ENCODE data around the gene RABGAP1.
A peak's percentile ranks its signal among the peaks of the same experiment; 100 is the strongest.
"Not testable (repeated sequence)": the region's sequence is repeated elsewhere in the genome, so short reads cannot be mapped to it uniquely, and the experiment has no call there.

The RABGAP1 gene

GRCh38 chr9:122940749-122941581 lies at the start of gene RABGAP1:
TSS of gene RABGAP1 (plus strand) at chr9:122941020. CDS start at chr9:122957060, 16,040 bp downstream.
- peak; percentile 96 for DNase-seq

GRCh38 chr9:122897969-122898368 lies 42.9 kb upstream of the RABGAP1 start:
- no peak for DNase-seq

- no peak for DNase-seq
These were observed 40.0 kb upstream of the RABGAP1 start for GRCh38 chr9:122900791-122901190.

GRCh38 chr9:122904466-122904822 lies 36.4 kb upstream of the RABGAP1 start:
- DNase-seq: peak; percentile 23

GRCh38 chr9:122904823-122905710 lies 35.8 kb upstream of the RABGAP1 start, which contains the start of gene RC3H2:
TSS of gene RC3H2 (minus strand) at chr9:122905359. CDS start at chr9:122897509, 7,850 bp downstream.
- DNase-seq: peak; percentile 98

GRCh38 chr9:122906122-122906521 lies 34.7 kb upstream of the RABGAP1 start:
- not testable (repeated sequence) for DNase-seq

- DNase-seq: no peak
These were observed 28.2 kb upstream of the RABGAP1 start for GRCh38 chr9:122912671-122912963.

GRCh38 chr9:122912964-122913673 lies 27.7 kb upstream of the RABGAP1 start, which contains the start of gene ZBTB6:
TSS of gene ZBTB6 (minus strand) at chr9:122913323. CDS start at chr9:122912072, 1,251 bp downstream.
- peak; percentile 83 for DNase-seq

- no peak for DNase-seq
These were observed 22.5 kb upstream of the RABGAP1 start for GRCh38 chr9:122918310-122918709.

- no peak for DNase-seq
These were observed 18.1 kb upstream of the RABGAP1 start for GRCh38 chr9:122922713-122923112.

GRCh38 chr9:122923947-122924346 lies 16.9 kb upstream of the RABGAP1 start:
- no peak for DNase-seq

- no peak for DNase-seq
These were observed 10.9 kb upstream of the RABGAP1 start for GRCh38 chr9:122929796-122930354.

GRCh38 chr9:122930541-122931225 lies 10.1 kb upstream of the RABGAP1 start:
- DNase-seq: no peak

GRCh38 chr9:122931226-122932121 lies 9.3 kb upstream of the RABGAP1 start, which contains the start of gene ZBTB26:
TSS of gene ZBTB26 (minus strand) at chr9:122931512. CDS start at chr9:122919934, 11,578 bp downstream.
- peak; percentile 89 for DNase-seq

- DNase-seq: no peak
These were observed 4.4 kb upstream of the RABGAP1 start for GRCh38 chr9:122936464-122936863.

- no peak for DNase-seq
These were observed 3.9 kb upstream of the RABGAP1 start for GRCh38 chr9:122936883-122937282.

- no peak for DNase-seq
These were observed 1.2 kb upstream of the RABGAP1 start for GRCh38 chr9:122939601-122940000.

- no peak for DNase-seq
These were observed 419 bp upstream of the RABGAP1 start for GRCh38 chr9:122940454-122940748.

GRCh38 chr9:122941582-122942234 lies 888 bp downstream of the RABGAP1 start:
- DNase-seq: no peak
